HG02571 (cell line): ENCODE data around the gene MIF4GD.
A peak's percentile ranks its signal among the peaks of the same experiment; 100 is the strongest.
"Not testable (repeated sequence)": the region's sequence is repeated elsewhere in the genome, so short reads cannot be mapped to it uniquely, and the experiment has no call there.

Experiments
- ATAC-seq: cut with Tn5 transposase; IDR thresholded peaks from one replicate; pipeline ENCODE4 v1.9.1; 2021; ENCODE audit warnings: mild to moderate bottlenecking, moderate library complexity; ENCODE audit not compliant: unreplicated experiment

MIF4GD gene

GRCh38 chr17:75270966-75271232 lies at the start of gene MIF4GD:
Gene MIF4GD (minus strand): TSS chr17:75271231. CDS start chr17:75270195, 1,036 bp downstream.
- peak; percentile 19 for ATAC-seq

- peak; percentile 45 for ATAC-seq
These were observed 49.1 kb upstream of the MIF4GD start for GRCh38 chr17:75319904-75320691.

- ATAC-seq, result no peak
These were observed 47.7 kb upstream of the MIF4GD start for GRCh38 chr17:75318615-75319222.

GRCh38 chr17:75318211-75318610 lies 47.2 kb upstream of the MIF4GD start:
- no peak for ATAC-seq

GRCh38 chr17:75317671-75318070 lies 46.6 kb upstream of the MIF4GD start:
- ATAC-seq, result no peak

- ATAC-seq, result no peak
These were observed 45.2 kb upstream of the MIF4GD start for GRCh38 chr17:75316253-75316652.

- ATAC-seq, result no peak
These were observed 44.7 kb upstream of the MIF4GD start for GRCh38 chr17:75315541-75316243.

GRCh38 chr17:75313941-75314551 lies 43.0 kb upstream of the MIF4GD start:
- ATAC-seq, result no peak

- ATAC-seq, result no peak
These were observed 38.0 kb upstream of the MIF4GD start for GRCh38 chr17:75308732-75309629.

- no peak for ATAC-seq
These were observed 37.1 kb upstream of the MIF4GD start for GRCh38 chr17:75307957-75308731.

- ATAC-seq, result no peak
These were observed 30.6 kb upstream of the MIF4GD start for GRCh38 chr17:75301502-75302206.

GRCh38 chr17:75301049-75301448 lies 30.0 kb upstream of the MIF4GD start:
- ATAC-seq, result no peak

GRCh38 chr17:75300280-75300679 lies 29.2 kb upstream of the MIF4GD start:
- ATAC-seq, result no peak

GRCh38 chr17:75295201-75296158 lies 24.4 kb upstream of the MIF4GD start:
- ATAC-seq, result peak; percentile 65

- not testable (repeated sequence) for ATAC-seq
These were observed 21.9 kb upstream of the MIF4GD start for GRCh38 chr17:75292810-75293448.

- no peak for ATAC-seq
These were observed 18.9 kb upstream of the MIF4GD start for GRCh38 chr17:75289832-75290337.

GRCh38 chr17:75289115-75289831 lies 18.2 kb upstream of the MIF4GD start, which contains the start of gene SLC25A19:
Gene SLC25A19 (minus strand): TSS chr17:75289433. CDS start chr17:75286764, 2,669 bp downstream.
- ATAC-seq, result peak; percentile 89
